SU-DHL-6 (cell line): ENCODE data around the gene NR1I3.

Source experiments
- H2AFZ ChIP-seq: fragments of 200-600 bp; sonication (generic); 2 replicates; pipeline ENCODE4 v1.6.1; 2014; ENCODE audit warnings: low read depth, mild to moderate bottlenecking, moderate library complexity, mixed read lengths, antibody characterized with exemption, low read length; ENCODE audit not compliant: severe bottlenecking
- H3F3A ChIP-seq: fragments of 200-600 bp; shearing (Covaris generic); 2 replicates; pipeline ENCODE4 v1.6.0; 2016; ENCODE audit warnings: antibody characterized with exemption, mild to moderate bottlenecking; ENCODE audit not compliant: insufficient read depth
- H3K27ac ChIP-seq: fragments of 200-600 bp; sonication (generic); 2 replicates; pipeline ENCODE4 v1.5.1; 2016; ENCODE audit warnings: low read depth, mild to moderate bottlenecking, low read length, moderate library complexity, mixed read lengths
- H3K27me3 ChIP-seq: fragments of 200-600 bp; sonication (generic), shearing (Covaris generic); 2 replicates; pipeline ENCODE4 v1.6.0; 2014; ENCODE audit warnings: mild to moderate bottlenecking, low read length
- H3K36me3 ChIP-seq: fragments of 200-600 bp; sonication (generic); 2 replicates; pipeline ENCODE4 v1.6.1; 2014; ENCODE audit warnings: mild to moderate bottlenecking, low read length, mixed read lengths
- H3K4me2 ChIP-seq: fragments of 300-600, 200-600 bp; shearing (Covaris generic), sonication (generic); 2 replicates; pipeline ENCODE4 v1.6.0; 2014; ENCODE audit warnings: low read length, low read depth, mild to moderate bottlenecking; ENCODE audit not compliant: poor library complexity, severe bottlenecking
- H3K4me3 ChIP-seq: fragments of 200-600 bp; sonication (generic); 2 replicates; pipeline ENCODE4 v1.5.1; 2014; ENCODE audit warnings: antibody characterized with exemption, low read length, mild to moderate bottlenecking, mixed read lengths; ENCODE audit not compliant: insufficient read depth, poor library complexity, severe bottlenecking
- H3K79me2 ChIP-seq: fragments of 200-600 bp; sonication (generic); 2 replicates; pipeline ENCODE4 v1.6.1; 2014; ENCODE audit warnings: mild to moderate bottlenecking, low read length, moderate library complexity; ENCODE audit not compliant: insufficient read depth
- H3K9ac ChIP-seq: fragments of 200-600 bp; sonication (generic); 2 replicates; pipeline ENCODE4 v1.7.0; 2014; ENCODE audit warnings: mild to moderate bottlenecking, low read length
- H3K9me2 ChIP-seq: fragments of 200-600 bp; sonication (generic); replicated peaks from 2 replicates; pipeline ENCODE4 v1.6.1; 2014; ENCODE audit warnings: low read length; ENCODE audit not compliant: insufficient read depth
- H3K9me3 ChIP-seq: fragments of 200-600 bp; sonication (generic); 2 replicates; pipeline ENCODE4 v1.6.1; 2014; ENCODE audit warnings: low read length, mixed read lengths; ENCODE audit not compliant: insufficient read depth
- H4K20me1 ChIP-seq: fragments of 200-600 bp; sonication (generic); 2 replicates; pipeline ENCODE4 v1.6.1; 2014; ENCODE audit warnings: low read depth, mild to moderate bottlenecking, antibody characterized with exemption, low read length, moderate library complexity, mixed read lengths
- CTCF ChIP-seq: fragments of 200-600 bp; sonication (generic); IDR thresholded peaks from one replicate; pipeline ENCODE4 v1.5.1; 2017; ENCODE audit warnings: antibody characterized with exemption, mild to moderate bottlenecking, low read length, moderate library complexity; ENCODE audit not compliant: insufficient read depth, poor library complexity, severe bottlenecking
- EZH2phosphoT487 ChIP-seq: fragments of 200-600 bp; sonication (generic), shearing (Covaris generic); conservative IDR thresholded peaks from 2 replicates; pipeline ENCODE4 v1.6.1; 2018; ENCODE audit warnings: mild to moderate bottlenecking, antibody characterized with exemption, low read length, moderate library complexity, mixed read lengths

Gene NR1I3

GRCh38 chr1:161217831-161218230, 20.2 kb downstream of the NR1I3 start:
- no peak overlapping the region for H3K4me3 ChIP-seq
- H3K4me2 ChIP-seq = no peak overlapping the region
- H3K79me2 ChIP-seq = no peaks in the 10 kb centered on the region
- H3K9ac ChIP-seq = no peak overlapping the region
- no peaks in the 10 kb centered on the region for H3K9me2 ChIP-seq
- no peak overlapping the region for H3K27ac ChIP-seq
- no peaks in the 10 kb centered on the region for H4K20me1 ChIP-seq
- no peaks in the 10 kb centered on the region for H3K9me3 ChIP-seq
- TF ChIP-seq CTCF = no peak
- TF ChIP-seq EZH2phosphoT487 = no peak
- H3K36me3 ChIP-seq = peaks cover 7% of the 10 kb centered on the region
- 0 out of 2 replicates have a peak, but pooled peaks cover 4% of the 10 kb centered on the region for H3F3A ChIP-seq
- no peak overlapping the region for H2AFZ ChIP-seq
- H3K27me3 ChIP-seq = no peaks in the 10 kb centered on the region

- Histone ChIP-seq H4K20me1 (no peaks in the 10 kb centered on the region), H3K4me2 (no peak overlapping the region), H3K9me2 (no peaks in the 10 kb centered on the region), H2AFZ (no peak overlapping the region), H3F3A (0 out of 2 replicates have a peak, but pooled peaks cover 4% of the 10 kb centered on the region), H3K4me3 (no peak overlapping the region), H3K27ac (no peak overlapping the region), H3K9me3 (no peaks in the 10 kb centered on the region), H3K9ac (no peak overlapping the region), H3K36me3 (peaks cover 7% of the 10 kb centered on the region), H3K79me2 (no peaks in the 10 kb centered on the region), H3K27me3 (no peaks in the 10 kb centered on the region)
- TF ChIP-seq EZH2phosphoT487 (no peak), CTCF (no peak)
These were observed 20.9 kb downstream of the NR1I3 start for GRCh38 chr1:161216945-161217712.

- H3K36me3 ChIP-seq = peaks cover 12% of the 10 kb centered on the region
- no peak within 1 kb of the TSS for H3K9ac ChIP-seq
- H3K4me2 ChIP-seq = no peak within 1 kb of the TSS
- H3K79me2 ChIP-seq = no peaks in the 10 kb centered on the region
- H3K9me2 ChIP-seq = no peaks in the 10 kb centered on the region
- no peaks in the 10 kb centered on the region for H3K9me3 ChIP-seq
- H3K27ac ChIP-seq = no peak within 1 kb of the TSS
- no peaks in the 10 kb centered on the region for H4K20me1 ChIP-seq
- 0 out of 2 replicates have a peak, but pooled peaks cover 4% of the 10 kb centered on the region for H3F3A ChIP-seq
- TF ChIP-seq CTCF = no peak
- no peak for TF ChIP-seq EZH2phosphoT487
- H3K4me3 ChIP-seq = no peak within 1 kb of the TSS
- no peaks in the 10 kb centered on the region for H3K27me3 ChIP-seq
- H2AFZ ChIP-seq = no peak within 1 kb of the TSS
These were observed 22.9 kb downstream of the NR1I3 start, which contains the start of gene FCER1G for GRCh38 chr1:161215076-161215475. Gene FCER1G, plus strand, starts transcription at chr1:161215295. Its CDS starts 27 bp downstream, at chr1:161215322.
